GM18873 (cell line): ENCODE data around the gene EDC4.
"Not testable (repeated sequence)": the region's sequence is repeated elsewhere in the genome, so short reads cannot be mapped to it uniquely, and the experiment has no call there.

Source experiments
- ATAC-seq: cut with Tn5 transposase; IDR thresholded peaks from one replicate; pipeline ENCODE4 v1.9.1; 2021; ENCODE audit warnings: mild to moderate bottlenecking, moderate library complexity, moderate number of reproducible peaks; ENCODE audit not compliant: unreplicated experiment, low FRiP score

The EDC4 gene

DNA sequence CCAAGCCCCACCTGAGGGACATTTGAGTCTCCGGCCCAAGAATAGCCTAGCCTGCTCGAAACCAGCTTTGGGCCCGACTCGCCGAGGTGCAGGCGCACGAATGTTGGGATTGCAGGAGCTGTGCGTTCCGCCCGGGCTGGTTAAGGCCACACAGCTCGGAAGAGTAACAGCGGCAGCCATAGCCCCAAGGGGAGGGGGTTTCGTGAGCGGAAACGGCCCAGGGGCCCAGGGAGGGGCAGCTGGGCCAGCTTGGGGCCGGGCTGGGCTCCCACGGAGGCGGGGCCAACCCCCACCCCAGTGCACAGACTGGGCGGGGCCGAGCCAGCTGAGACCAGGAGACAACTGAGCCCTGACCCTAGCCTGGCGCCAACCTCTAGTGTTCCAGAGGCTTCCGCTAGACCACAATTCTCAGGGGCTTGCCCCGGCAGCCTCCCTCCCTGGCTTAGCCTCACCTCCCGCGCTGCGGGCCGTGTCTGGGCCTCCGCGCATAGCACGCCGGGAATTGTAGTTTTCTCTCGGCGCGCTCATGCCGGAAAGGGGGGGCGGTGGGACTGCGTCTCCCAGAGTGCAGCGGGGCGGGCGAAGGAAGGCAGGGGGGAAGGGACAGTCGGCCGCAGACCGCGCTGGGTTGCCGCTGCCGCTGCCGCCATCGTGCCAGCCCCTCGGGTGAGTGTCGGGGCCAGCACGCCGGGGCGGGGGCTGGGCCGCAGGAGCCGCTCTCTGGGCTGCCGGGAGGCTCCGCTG lies 26.4 kb upstream of the EDC4 start, which contains the start of gene NUTF2:
Gene NUTF2 (plus strand): TSS at position 614 of the 744 bp plus-strand sequence. CDS start 18,198 bp downstream, outside the sequence.
- ATAC-seq, result peak; percentile 50

DNA sequence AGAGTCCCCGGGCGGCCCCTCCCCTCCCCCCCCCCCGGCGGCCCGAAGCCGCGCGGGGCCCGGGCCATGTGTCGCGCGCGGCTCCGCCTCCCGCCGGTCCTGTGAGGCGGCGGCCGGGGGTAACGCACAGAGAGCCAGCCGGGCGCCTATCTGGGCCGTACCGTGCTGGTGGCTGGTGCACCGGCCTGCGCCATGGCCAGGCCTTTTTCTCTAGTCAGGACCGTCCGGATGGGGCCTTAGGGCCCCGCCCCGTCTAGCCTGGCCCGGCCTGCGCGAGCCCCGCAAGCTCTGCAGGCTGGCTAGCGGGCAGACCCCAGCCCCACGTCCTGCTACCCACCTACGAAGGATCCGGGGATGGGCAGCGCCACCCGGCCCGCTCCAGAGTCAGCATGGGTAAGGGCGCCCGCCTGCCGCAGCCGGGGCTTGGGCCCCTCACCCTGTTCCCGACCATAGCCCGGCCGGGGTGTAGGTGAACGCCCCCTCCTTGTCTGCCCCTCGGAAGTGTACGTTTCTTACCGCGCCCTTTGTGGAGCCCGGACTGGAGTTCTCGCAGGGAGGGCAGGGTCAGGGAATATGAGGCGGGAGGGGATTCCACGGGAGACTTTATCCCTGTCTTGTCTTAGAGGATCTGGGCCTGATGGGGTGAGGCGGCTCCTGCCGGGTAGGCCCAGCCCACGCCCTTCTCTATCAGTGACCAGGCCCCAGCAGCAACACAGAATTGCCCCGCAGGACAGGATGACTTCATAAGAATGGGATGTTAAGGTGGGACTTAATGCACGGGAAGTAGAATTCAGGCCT lies 25.6 kb upstream of the EDC4 start, which contains the start of gene CENPT:
Gene CENPT (minus strand): TSS at position 630 of the 798 bp plus-strand sequence. CDS start 13,834 bp downstream, outside the sequence.
- ATAC-seq, result peak; percentile 32

DNA sequence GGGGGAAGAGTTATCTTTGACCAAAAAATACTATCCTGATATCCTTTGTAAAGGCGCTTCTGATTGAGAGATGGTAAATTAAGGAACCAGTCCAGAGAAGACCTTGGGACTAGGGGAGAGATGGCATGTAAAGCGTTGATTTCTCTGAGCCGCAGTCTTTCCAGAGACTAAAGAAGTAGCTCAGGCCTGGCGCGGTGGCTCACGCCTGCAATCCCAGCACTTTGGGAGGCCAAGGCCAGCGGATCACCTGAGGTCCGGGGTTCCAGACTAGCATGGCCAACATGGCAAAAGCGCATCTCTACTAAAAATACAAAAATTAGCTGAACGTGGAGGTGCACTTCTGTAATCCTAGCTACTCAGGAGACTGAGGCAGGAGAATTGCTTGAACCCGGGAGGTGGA lies 24.7 kb upstream of the EDC4 start:
- ATAC-seq, result no peak

DNA sequence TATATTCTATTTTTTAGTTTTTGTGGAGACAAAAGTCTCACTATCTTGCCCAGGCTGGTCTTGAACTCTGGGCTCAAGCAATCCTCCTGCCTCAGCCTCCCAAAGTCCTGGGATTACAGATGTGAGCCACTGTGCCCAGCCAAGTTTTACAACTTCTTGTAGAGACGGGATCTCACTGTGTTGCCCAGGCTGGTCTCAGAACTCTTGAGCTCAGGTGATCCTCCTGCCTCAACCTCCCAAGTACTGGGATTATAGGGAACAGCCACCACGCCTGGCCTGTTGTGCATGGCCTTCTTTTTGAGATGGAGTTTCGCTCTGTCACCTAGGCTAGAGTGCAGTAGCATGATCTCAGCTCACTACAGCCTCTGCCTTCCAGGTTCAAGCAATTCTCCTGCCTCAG lies 19.2 kb upstream of the EDC4 start:
- no peak for ATAC-seq

DNA sequence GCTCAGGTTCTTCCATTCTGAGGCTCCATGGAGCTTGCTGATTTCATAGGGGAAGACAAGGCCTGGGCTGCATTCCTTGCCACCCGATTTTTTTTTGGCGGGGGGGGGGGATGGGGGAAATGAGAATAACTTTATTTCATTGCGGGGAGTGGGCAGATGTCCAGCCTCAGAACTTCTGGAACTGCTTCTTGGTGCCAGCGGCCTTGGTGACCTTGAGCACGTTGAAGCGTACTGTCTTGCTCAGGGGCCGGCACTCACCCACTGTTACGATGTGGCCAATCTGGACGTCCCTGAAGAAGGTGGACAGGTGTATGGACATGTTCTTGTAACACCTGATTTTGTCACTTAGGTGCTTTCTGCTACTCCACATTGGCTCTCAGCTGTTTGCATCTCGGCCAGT lies 17.1 kb upstream of the EDC4 start:
- no peak for ATAC-seq

DNA sequence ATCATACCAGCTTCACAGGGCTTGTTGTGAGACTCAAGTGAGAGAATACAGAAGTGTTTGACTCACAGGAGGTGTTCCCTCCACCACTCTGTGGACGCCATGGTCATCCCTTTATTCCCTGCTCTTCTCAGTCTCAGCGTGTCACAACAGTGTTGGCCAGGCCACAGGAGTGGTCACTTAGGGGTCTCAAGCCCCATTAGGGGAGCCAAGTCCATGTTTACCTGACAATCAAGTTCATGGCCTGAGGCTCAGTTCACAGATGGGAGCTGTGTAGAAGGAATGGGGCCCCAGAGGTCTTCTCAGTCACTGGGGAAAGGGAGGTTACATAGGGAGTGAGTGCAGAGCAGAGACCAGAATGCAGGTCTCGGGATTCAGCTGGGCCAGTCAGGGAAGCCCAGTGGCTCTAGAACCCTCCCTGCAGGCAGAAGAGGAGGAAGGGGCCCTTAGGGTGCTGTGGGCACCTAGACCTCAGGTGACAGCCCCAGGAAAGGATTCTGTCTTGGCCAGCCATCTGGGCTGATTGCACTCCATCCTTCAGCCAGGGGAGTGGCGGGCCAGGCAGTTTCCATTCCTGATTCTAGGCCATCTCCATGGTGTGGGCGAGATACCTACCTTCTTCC lies 15.8 kb upstream of the EDC4 start:
- ATAC-seq, result no peak

DNA sequence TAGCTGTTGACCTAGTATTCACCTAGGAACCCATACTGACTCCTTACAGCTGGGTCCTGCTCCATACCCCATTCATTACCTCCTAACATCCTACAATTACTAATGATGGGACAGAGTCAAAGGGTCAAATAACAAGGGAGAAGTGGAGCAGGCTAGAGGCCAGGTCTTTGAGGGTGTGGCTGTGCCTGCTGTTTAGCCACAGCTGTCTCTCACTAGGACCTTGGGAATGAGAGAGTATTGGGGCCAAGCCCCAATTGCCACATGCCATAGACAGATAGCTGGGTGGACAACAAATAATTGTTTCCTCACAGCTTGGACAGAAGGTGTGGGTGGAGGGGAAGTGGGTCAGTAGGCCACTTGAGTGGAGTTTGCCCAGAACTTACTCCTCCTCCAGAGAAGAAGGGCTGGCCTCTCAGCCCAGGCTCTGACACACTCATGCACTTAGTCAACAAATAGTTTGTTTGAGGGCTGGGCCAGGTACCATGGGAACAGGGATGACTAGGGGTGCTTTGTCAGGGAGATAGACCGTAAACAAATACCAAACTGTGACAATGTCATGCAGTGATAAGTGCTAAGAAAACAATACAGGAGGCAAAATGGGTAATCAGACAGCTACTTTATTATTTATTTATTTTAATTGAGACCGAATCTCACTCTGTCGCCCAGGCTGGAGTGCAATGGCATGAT lies 15.2 kb upstream of the EDC4 start:
- no peak for ATAC-seq

DNA sequence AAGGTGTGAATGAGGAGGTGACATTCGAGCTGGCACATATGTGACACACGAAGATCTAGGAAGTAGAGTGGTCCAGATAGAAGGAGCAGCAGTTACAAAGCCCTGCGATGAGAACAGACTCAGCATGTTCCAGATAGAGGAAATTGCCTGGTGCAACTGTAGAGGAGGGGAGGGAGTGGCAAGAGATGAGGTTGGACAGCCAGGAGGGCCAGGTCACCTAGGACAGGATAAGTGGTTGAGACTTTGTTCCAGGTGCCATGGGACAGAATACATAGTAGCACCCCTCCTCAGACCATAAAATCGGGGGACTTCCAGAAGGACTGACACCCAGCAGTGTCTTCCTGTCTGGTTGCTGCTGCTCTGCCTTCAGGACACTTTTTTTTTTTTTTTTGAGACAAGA lies 14.4 kb upstream of the EDC4 start:
- no peak for ATAC-seq

DNA sequence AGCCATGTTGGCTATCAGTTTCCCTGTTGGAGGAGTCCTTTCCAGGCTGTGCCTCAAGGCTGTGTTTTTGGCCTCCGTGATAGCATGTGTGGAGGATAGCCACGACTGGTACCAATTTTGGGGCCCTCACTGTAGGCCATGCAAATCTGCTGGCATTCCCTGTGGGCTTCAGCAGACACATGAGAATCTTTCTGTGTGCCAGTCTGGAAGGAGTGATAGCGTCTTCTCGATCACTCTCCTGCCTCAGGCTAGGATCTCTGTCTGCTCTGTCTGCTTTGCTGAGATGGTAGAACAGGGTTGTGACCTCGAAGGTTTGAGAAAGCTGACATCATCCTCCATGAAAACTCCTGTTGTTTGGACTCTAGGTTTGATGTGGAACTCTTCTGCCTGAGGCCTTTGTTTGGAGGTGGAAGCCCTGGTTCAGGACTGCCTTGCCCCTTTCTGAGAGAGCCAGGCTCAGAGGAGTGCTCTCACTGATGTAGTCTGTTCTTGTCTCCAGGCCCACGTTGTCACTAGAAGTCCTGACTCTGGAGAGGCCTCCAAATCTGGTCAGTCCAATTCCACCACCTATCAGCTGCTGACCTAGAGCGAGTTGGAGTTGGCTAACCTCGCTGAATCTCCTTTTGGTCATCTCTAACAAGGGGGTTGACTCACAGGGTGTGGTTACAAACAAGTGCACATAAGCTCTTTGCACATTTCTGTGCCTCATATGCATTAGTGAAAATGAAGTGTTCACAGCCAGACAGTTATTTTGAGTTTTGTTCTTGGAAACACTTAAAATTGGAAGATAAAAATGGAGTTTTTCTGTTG lies 12.1 kb upstream of the EDC4 start:
- no peak for ATAC-seq

DNA sequence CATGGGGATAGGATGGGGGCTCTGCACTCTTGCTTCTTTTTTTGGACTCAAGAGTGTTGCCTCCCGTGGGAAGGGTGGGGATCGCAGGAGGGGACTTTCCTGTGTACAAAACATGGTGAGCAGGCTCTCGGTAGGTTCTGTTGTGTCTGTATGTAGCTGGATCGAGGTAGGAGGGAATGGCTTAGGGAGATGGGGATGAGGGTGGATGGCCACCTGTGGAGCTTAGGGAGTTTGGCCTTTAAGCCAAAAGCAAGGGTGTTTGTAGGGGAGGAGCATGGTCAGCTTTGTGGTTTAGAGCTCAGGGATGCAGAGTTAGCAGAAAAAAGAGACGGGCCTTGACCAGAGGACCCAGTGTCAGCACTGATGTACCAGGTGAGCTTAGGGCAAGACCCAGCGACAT lies 11.0 kb upstream of the EDC4 start:
- ATAC-seq, result no peak

DNA sequence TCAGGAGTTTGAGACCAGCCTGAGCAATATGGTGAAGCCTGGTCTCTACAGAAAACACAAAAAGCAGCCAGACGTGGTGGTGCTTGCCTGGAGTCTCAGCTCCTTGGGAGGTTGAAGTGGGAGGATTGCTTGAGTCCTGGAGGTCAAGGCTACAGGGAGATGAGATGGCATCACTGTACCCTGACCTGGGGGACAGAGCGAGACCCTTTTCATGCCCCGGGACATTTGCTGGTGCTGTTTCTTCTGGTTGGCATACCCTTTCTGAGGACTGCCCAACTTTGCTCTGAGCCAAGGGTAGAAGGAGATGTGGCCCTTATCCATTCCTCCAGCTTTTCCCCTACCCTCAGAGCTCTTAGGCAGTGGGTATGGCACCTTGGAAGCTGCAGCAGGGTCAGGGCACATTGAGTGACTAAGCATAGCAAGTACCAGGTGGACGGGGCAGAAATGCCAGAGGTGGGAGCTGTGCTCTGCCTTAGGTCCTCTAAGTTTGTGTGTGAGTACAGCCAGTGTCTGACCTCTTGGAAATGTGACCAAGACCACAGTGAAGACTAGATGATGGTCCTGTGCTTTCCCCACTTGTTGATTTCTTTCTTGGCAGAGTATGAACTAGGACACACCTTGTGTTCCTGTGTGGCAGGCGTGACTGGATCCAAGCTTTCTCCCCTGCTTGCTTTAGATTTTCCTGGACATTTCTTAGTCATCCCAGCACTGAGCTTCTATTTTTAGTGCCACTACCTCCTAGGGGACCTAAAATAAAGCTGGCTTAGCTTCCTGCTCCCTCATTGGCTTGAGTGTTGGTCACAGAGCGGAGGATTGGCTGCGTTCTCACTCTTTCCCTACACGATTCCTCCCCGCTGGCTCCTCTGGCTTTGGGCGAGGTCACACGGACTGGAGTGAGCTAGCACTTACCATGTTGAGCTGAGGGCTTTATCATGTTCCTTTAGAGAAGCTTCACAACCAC lies 9.9 kb upstream of the EDC4 start:
- no peak for ATAC-seq

DNA sequence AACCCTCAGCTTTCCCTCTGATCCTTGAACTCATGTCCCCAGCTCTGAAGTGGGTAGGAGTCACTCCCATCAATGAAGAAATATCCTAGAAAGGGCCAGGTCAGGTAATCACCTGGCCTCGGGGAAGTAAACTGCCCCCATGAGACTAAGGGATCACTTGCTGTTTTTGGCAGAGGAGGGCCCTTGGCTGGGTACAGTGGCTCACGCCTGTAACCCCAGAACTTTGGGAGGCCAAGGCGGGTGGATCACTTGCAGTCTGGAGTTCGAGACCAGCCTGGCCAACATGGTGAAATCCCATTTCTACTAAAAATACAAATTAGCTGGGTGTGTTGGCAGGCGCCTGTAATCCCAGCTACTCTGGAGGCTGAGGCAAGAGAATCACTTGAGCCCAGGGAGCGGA lies 8.8 kb upstream of the EDC4 start:
- not testable (repeated sequence) for ATAC-seq

DNA sequence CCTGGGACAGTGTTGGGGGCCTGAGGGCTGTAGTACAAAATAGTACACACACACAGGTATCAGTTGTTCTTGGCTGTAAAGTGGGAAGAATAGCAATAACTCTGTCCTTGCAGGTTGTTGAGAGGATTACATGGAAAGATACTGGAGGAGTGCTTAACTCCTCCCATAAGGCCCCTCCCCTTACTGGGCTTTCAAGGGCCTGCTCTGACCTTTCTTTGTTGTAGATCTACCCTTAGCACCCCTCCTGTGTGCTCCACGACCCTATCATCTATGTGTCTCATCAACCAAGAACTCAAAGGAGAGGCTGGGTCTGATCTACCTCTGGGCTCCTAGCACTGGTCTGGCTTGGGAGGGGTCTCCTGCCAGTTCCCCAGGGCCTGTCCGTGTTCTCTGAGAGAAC lies 8.3 kb upstream of the EDC4 start:
- ATAC-seq, result no peak

DNA sequence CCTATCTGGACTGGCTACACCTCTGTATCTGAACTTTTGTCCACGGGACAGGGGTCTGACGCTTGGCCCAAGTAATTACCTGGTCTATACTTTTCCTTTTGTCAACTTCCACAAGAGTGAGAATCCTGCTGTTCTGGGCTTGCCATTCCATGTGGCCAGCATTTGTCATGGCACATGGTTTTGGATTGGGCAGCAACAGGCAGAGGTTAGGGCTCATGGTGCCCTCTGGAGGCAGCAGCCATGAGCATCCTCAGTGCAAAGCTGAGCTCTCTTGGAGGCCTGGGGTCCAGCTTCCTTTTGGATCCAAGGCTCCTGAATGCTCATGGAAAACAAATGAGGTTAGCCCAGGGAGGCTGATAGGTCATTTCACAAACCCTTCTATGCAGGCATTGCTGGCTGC lies 7.5 kb upstream of the EDC4 start:
- no peak for ATAC-seq

DNA sequence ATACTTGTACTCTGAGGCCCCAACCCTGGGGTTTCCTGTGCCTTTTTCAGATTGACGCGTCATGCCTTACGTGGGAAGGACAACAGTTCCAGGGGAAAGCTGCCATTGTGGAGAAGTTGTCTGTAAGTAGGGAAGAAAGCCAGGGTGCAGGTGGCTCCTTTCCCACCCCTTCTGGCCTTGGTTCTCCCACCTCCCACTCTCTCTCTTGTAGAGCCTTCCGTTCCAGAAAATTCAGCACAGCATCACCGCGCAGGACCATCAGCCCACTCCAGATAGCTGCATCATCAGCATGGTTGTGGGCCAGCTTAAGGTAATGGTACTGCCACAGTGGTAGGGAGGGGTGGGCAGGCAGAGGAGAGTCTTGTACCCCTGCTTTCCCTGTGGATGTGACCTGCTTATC lies 4.6 kb upstream of the EDC4 start:
- no peak for ATAC-seq

DNA sequence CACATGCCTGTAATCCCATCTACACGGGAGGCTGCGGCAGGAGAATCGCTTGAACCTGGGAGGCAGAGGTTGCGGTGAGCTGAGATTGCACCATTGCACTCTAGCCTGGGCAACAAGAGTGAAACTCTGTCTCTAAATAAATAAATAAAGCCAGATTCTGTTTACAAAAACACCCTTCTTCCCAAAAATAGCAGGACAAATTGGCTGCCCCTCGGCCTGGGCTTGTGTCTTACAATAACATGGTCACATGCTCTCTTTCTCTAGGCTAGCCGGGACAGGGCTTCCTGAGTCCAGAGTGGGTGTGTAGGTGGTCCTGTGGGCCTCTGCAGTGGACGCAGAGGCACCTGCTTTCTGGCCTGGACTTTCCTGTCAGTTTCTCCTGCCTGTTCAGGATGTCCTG lies 3.2 kb upstream of the EDC4 start:
- no peak for ATAC-seq

DNA sequence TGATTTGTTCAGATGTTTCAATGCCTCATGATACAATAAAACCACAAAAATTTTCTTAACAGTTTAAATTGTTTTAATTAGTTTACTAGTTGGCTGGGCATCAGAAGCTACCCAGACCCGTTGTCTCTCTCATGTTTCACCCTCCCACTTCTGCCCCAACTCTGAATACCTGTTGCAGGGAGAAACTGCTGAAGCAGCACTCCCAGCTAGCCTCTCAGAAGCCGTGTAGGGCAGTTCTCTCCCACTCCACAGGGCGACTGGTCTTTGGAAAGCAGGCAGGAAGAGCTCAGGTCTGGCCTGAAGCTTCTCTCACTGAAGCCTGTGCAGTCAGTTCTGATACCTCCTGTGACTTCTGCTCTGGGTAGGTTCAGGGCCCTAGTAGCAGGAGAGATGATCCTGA lies 1.6 kb upstream of the EDC4 start:
- ATAC-seq, result no peak

DNA sequence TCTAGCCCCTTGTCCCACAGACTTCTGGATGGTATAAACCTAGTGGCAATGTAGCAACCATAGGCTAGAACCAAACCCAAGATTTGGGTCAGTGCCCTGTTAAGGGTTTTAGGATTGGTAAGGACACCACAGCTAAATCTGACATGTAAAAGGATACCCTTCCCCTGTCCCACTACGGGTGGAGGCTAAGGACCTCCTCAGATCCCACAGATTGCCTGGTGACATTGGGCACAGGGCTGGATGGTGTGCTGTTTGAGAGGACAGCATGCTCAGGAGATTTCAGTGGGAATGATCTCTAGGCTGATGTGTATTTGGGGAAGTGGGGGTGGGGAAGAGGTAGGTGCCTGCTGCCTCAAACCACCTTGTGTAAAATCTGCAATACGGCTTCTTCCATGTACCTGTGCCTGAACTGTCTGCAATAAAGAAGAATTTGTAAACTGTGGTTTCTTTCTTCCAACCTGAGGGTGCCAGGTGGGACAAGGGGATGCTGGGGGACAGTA lies 671 bp upstream of the EDC4 start:
- no peak for ATAC-seq
